GM12878 (cell line): ENCODE measurements around the gene LRP5. TPM values are rescaled to one million over a fixed set of nuclear protein-coding genes. Genes with fewer than 3 reads are reported as not detected.
A peak's percentile ranks its signal among the peaks of the same experiment; 100 is the strongest.

Experiments
- BMI1 ChIP-seq: fragments of 450-650 bp; IDR thresholded peaks from 2 replicates; pipeline ENCODE4 v1.6.1; 2016; ENCODE audit warnings: mild to moderate bottlenecking, moderate library complexity, borderline replicate concordance
- CBX3 ChIP-seq: fragments of 200-600 bp; sonication (generic); IDR thresholded peaks from 2 replicates; pipeline ENCODE4 v1.6.1; 2016; ENCODE audit warnings: low read depth, borderline replicate concordance
- CHD1 ChIP-seq: IDR thresholded peaks from 2 replicates; pipeline ENCODE4 v1.6.1; 2012; ENCODE audit warnings: low read depth, low read length, improper control_type of control experiment
- CREM ChIP-seq: IDR thresholded peaks from 2 replicates; pipeline ENCODE4 v1.6.1; 2014; ENCODE audit warnings: antibody characterized with exemption, low read depth
- FOS ChIP-seq: IDR thresholded peaks from 3 replicates; pipeline ENCODE4 v1.6.1; 2011; ENCODE audit warnings: borderline replicate concordance; ENCODE audit not compliant: insufficient read length; ENCODE audit errors: extremely low read depth
- GABPA ChIP-seq: IDR thresholded peaks from 2 replicates; pipeline ENCODE4 v1.6.1; 2014; ENCODE audit warnings: antibody characterized with exemption, low read depth, mild to moderate bottlenecking, inconsistent platforms
- HDGF ChIP-seq: fragments of 450-650 bp; IDR thresholded peaks from 2 replicates; pipeline ENCODE4 v1.6.1; 2016; ENCODE audit warnings: antibody characterized with exemption
- KDM1A ChIP-seq: fragments of 200-600 bp; sonication (generic); IDR thresholded peaks from 2 replicates; pipeline ENCODE4 v1.6.1; 2016; ENCODE audit warnings: borderline replicate concordance
- MXI1 ChIP-seq: fragments of 150-350 bp; IDR thresholded peaks from 2 replicates; pipeline ENCODE4 v1.6.1; 2011; ENCODE audit warnings: low read depth, mild to moderate bottlenecking, inconsistent platforms, low read length, improper control_type of control experiment
- NBN ChIP-seq: fragments of 450-650 bp; IDR thresholded peaks from 2 replicates; pipeline ENCODE4 v1.6.1; 2016
- NR2C1 ChIP-seq: fragments of 450-650 bp; IDR thresholded peaks from 2 replicates; pipeline ENCODE4 v1.6.1; 2017; ENCODE audit warnings: antibody characterized with exemption, mild to moderate bottlenecking, moderate library complexity
- NR2F1 ChIP-seq: fragments of 450-650 bp; conservative IDR thresholded peaks from 2 replicates; pipeline ENCODE4 v1.6.1; 2017; ENCODE audit warnings: mild to moderate bottlenecking
- PAX5 ChIP-seq: IDR thresholded peaks from 2 replicates; pipeline ENCODE4 v1.6.1; 2011; ENCODE audit warnings: low read depth, low read length, borderline replicate concordance
- PML ChIP-seq: IDR thresholded peaks from 2 replicates; pipeline ENCODE4 v1.6.1; 2012; ENCODE audit warnings: low read length, inconsistent platforms
- SPI1 ChIP-seq: IDR thresholded peaks from 2 replicates; pipeline ENCODE4 v1.6.1; 2011; ENCODE audit warnings: low read depth, mild to moderate bottlenecking, low read length, moderate library complexity, borderline replicate concordance; ENCODE audit not compliant: insufficient read depth
- TCF3 ChIP-seq: IDR thresholded peaks from 2 replicates; pipeline ENCODE4 v1.6.1; 2012; ENCODE audit warnings: low read depth, mild to moderate bottlenecking, low read length, borderline replicate concordance; ENCODE audit not compliant: insufficient read depth
- WRNIP1 ChIP-seq: IDR thresholded peaks from 2 replicates; pipeline ENCODE4 v1.6.1; 2011; ENCODE audit warnings: low read depth, low read length, improper control_type of control experiment, borderline replicate concordance
- YY1 ChIP-seq: IDR thresholded peaks from 2 replicates; pipeline ENCODE4 v1.6.1; 2011; ENCODE audit warnings: low read depth, mild to moderate bottlenecking, low read length
- ZNF24 ChIP-seq: fragments of 450-650 bp; IDR thresholded peaks from 2 replicates; pipeline ENCODE4 v1.6.1; 2017; ENCODE audit warnings: antibody characterized with exemption, mild to moderate bottlenecking
- polyA plus RNA-seq, 11 experiments: library from polyadenylated mRNA; depleted of rRNA in 4 of 11; unstranded in 6 of 11; stranded (reverse) in 5 of 11; fragments of >200 nt; fragmentation: Nextera tagmentation in 4 of 11; fragmentation: Illumina TruSeq in 1 of 11; extraction: Ambion mirVana in 4 of 11; extraction: Trizol in 1 of 11; gene quantifications; 1 replicate in 1 of 11; 2 replicates in 10 of 11; pipeline versions ENCODE4 v1.2.1 to v1.2.3, GENCODE V29; 2011 to 2016; ENCODE audit warnings: inconsistent platforms in 2 of 11, missing spikeins in 2 of 11, low read depth in 1 of 11
- total RNA-seq, 4 experiments: library from RNA; depleted of rRNA in 3 of 4; stranded (reverse); fragments of >200 nt in 3 of 4; fragmentation: Illumina TruSeq in 1 of 4; extraction: Trizol in 1 of 4; gene quantifications; 2 replicates each; pipeline versions ENCODE4 v1.2.1 to v1.2.3, GENCODE V29; 2013 to 2021
- TF ChIP-seq, protein P1 (sequence below): IDR thresholded peaks from 2 replicates; pipeline ENCODE4 v1.6.1; 2012; ENCODE audit warnings: mild to moderate bottlenecking, low read depth, low read length
- TF ChIP-seq, protein P2 (sequence below): fragments of 450-650 bp; IDR thresholded peaks from 2 replicates; pipeline ENCODE4 v1.6.1; 2016; ENCODE audit warnings: mild to moderate bottlenecking
- TF ChIP-seq, protein P3 (sequence below): IDR thresholded peaks from 2 replicates; pipeline ENCODE4 v1.6.1; 2012; ENCODE audit warnings: improper control_type of control experiment, low read depth, low read length; ENCODE audit not compliant: insufficient replicate concordance

LRP5 gene
- total and polyA plus RNA-seq, 10 of the 15 experiments (the other 5 are each of a cell fraction or from before 2014, with no cell fraction given), result 0.37 to 34.0 (median 6.6) TPM

DNA sequence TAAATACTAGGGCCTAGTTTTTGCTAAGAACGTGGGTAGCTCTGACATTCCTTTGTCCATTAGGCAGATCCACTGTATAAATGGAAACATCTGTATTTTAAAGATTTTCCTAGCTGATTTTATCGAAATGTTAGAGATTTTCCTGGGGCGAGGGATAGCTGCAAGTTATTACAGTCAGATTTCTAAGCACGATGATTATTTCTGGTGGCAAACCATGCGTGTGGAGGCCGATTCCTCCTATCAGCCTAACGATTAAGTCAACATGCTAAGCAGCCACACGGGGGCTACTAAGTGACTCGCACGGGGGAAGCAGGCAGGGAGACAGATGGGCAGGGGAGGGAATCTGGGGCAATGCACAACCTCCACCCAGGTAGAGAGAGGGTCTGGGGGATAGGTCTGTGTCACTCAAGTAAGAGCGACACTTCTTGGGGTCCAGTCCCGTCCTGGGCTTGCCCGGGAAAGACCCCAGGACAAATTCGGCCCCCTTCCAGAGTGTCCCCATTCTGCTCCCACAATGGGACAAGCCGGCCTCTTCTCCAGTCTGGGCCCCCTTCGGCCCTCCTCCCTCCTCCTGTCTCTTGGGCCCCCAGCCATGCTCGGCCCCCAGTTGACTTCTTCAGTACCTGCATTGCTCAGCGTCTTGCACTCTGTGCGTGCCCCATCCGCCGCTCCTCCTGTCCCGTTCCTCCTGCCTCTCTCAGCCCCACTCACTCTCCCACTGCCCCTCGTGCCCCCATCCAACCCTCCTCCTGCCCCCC, 41.2 kb upstream of the LRP5 start (continued):
- TF ChIP-seq MXI1, result peak; percentile 69
- TF ChIP-seq KDM1A, result no peak
- peak; percentile 42; the same call in 1 of the 2 replicates for TF ChIP-seq CHD1
- TF ChIP-seq, protein P1, sequence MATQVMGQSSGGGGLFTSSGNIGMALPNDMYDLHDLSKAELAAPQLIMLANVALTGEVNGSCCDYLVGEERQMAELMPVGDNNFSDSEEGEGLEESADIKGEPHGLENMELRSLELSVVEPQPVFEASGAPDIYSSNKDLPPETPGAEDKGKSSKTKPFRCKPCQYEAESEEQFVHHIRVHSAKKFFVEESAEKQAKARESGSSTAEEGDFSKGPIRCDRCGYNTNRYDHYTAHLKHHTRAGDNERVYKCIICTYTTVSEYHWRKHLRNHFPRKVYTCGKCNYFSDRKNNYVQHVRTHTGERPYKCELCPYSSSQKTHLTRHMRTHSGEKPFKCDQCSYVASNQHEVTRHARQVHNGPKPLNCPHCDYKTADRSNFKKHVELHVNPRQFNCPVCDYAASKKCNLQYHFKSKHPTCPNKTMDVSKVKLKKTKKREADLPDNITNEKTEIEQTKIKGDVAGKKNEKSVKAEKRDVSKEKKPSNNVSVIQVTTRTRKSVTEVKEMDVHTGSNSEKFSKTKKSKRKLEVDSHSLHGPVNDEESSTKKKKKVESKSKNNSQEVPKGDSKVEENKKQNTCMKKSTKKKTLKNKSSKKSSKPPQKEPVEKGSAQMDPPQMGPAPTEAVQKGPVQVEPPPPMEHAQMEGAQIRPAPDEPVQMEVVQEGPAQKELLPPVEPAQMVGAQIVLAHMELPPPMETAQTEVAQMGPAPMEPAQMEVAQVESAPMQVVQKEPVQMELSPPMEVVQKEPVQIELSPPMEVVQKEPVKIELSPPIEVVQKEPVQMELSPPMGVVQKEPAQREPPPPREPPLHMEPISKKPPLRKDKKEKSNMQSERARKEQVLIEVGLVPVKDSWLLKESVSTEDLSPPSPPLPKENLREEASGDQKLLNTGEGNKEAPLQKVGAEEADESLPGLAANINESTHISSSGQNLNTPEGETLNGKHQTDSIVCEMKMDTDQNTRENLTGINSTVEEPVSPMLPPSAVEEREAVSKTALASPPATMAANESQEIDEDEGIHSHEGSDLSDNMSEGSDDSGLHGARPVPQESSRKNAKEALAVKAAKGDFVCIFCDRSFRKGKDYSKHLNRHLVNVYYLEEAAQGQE, result no peak
- no peak for TF ChIP-seq FOS
- TF ChIP-seq, protein P2, sequence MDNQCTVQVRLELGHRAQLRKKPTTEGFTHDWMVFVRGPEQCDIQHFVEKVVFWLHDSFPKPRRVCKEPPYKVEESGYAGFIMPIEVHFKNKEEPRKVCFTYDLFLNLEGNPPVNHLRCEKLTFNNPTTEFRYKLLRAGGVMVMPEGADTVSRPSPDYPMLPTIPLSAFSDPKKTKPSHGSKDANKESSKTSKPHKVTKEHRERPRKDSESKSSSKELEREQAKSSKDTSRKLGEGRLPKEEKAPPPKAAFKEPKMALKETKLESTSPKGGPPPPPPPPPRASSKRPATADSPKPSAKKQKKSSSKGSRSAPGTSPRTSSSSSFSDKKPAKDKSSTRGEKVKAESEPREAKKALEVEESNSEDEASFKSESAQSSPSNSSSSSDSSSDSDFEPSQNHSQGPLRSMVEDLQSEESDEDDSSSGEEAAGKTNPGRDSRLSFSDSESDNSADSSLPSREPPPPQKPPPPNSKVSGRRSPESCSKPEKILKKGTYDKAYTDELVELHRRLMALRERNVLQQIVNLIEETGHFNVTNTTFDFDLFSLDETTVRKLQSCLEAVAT, result peak; percentile 56
- 0 out of 2 replicates have a peak, but pooled peaks have one; percentile 5 for TF ChIP-seq PML
- no peak for TF ChIP-seq SPI1
- no peak for TF ChIP-seq TCF3
- TF ChIP-seq WRNIP1, result no peak
- TF ChIP-seq HDGF, result peak; percentile 72; the same call in 1 of the 2 replicates
- no peak for TF ChIP-seq NR2C1
- no peak for TF ChIP-seq NR2F1
- TF ChIP-seq BMI1, result no peak
- TF ChIP-seq, protein P3, sequence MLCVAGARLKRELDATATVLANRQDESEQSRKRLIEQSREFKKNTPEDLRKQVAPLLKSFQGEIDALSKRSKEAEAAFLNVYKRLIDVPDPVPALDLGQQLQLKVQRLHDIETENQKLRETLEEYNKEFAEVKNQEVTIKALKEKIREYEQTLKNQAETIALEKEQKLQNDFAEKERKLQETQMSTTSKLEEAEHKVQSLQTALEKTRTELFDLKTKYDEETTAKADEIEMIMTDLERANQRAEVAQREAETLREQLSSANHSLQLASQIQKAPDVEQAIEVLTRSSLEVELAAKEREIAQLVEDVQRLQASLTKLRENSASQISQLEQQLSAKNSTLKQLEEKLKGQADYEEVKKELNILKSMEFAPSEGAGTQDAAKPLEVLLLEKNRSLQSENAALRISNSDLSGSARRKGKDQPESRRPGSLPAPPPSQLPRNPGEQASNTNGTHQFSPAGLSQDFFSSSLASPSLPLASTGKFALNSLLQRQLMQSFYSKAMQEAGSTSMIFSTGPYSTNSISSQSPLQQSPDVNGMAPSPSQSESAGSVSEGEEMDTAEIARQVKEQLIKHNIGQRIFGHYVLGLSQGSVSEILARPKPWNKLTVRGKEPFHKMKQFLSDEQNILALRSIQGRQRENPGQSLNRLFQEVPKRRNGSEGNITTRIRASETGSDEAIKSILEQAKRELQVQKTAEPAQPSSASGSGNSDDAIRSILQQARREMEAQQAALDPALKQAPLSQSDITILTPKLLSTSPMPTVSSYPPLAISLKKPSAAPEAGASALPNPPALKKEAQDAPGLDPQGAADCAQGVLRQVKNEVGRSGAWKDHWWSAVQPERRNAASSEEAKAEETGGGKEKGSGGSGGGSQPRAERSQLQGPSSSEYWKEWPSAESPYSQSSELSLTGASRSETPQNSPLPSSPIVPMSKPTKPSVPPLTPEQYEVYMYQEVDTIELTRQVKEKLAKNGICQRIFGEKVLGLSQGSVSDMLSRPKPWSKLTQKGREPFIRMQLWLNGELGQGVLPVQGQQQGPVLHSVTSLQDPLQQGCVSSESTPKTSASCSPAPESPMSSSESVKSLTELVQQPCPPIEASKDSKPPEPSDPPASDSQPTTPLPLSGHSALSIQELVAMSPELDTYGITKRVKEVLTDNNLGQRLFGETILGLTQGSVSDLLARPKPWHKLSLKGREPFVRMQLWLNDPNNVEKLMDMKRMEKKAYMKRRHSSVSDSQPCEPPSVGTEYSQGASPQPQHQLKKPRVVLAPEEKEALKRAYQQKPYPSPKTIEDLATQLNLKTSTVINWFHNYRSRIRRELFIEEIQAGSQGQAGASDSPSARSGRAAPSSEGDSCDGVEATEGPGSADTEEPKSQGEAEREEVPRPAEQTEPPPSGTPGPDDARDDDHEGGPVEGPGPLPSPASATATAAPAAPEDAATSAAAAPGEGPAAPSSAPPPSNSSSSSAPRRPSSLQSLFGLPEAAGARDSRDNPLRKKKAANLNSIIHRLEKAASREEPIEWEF, result no peak
- no peak for TF ChIP-seq ZNF24
- TF ChIP-seq CBX3, result no peak
- 0 out of 2 replicates have a peak, but pooled peaks have one; percentile 43 for TF ChIP-seq YY1
- no peak for TF ChIP-seq PAX5
- TF ChIP-seq NBN, result no peak
- no peak for TF ChIP-seq GABPA
- peak; percentile 51; the same call in 1 of the 2 replicates for TF ChIP-seq CREM
